HTERT RPE-1 (cell line): Measurements from ENCODE around the gene CYP46A1.

ENCODE experiments used
- in situ Hi-C: fragments of 300-500 bp; cut with MboI; formaldehyde crosslinking; loops from 4 replicates; pipeline ENCODE4 v1.14.3; 2020; ENCODE audit warnings: low sequenced_read_pairs

CYP46A1 gene

GRCh38 chr14:99741227-99741976 lies 57.3 kb downstream of the CYP46A1 start:
- in situ Hi-C loops, result no loop called here

DNA sequence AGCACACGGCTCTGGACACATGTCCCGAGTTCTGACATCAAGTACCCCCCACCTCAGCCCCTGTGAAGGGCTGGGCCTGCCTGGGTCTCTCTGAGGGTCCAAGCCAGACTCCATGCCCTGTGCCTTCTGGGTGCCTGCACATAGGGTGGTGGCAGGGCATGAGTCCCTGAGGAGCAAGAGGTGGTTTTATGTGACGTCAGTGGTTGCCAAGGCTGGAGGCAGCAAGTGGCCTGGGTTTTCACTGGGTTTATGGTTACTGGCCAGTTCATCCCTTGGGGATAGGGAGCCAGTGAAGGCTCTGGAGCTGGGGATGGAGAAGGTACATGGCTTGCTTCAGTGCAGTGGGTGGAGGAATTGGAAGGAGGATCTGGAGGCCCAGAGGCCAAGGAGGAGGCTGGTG lies 58.0 kb downstream of the CYP46A1 start:
- in situ Hi-C loops, result no loop called here

GRCh38 chr14:99742509-99743487 lies 58.7 kb downstream of the CYP46A1 start:
- in situ Hi-C loops, result no loop called here

DNA sequence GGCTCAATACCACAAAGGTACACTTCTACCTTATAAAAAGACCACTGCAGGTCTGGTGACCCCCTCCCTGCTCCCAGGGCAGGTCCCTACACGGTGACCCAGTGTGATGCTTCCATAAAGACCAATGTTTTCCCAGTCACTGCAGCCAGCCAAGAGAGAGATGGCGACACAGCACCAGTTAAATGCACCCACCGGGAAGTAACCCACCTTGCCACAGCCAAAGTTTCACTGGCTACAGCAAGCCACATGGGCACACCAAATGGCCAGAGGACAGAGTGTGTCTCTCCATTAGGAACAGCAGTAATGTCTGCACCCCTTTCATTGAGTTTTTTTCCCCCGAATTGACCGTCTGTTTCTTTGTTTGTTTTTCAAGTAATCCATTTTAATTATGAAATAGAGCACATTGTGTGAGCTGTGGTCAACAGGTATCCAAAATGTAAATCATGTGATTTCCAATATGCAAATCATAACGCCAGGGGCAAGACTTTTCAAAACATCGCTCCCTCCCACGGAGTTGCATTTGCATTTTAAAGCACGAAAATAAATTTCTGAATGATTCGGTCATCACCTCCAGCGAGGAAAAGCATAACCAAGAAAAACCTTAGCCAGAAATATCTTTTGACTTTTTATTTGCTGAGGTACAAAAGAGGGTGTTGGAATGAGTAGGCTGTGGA lies 60.2 kb downstream of the CYP46A1 start:
- in situ Hi-C loops, result no loop called here

GRCh38 chr14:99744873-99745224 lies 60.8 kb downstream of the CYP46A1 start:
- in situ Hi-C loops, result no loop called here

GRCh38 chr14:99745307-99745951 lies 61.3 kb downstream of the CYP46A1 start:
- in situ Hi-C loops, result no loop called here

GRCh38 chr14:99747167-99747566 lies 63.1 kb downstream of the CYP46A1 start:
- in situ Hi-C loops, result no loop called here

DNA sequence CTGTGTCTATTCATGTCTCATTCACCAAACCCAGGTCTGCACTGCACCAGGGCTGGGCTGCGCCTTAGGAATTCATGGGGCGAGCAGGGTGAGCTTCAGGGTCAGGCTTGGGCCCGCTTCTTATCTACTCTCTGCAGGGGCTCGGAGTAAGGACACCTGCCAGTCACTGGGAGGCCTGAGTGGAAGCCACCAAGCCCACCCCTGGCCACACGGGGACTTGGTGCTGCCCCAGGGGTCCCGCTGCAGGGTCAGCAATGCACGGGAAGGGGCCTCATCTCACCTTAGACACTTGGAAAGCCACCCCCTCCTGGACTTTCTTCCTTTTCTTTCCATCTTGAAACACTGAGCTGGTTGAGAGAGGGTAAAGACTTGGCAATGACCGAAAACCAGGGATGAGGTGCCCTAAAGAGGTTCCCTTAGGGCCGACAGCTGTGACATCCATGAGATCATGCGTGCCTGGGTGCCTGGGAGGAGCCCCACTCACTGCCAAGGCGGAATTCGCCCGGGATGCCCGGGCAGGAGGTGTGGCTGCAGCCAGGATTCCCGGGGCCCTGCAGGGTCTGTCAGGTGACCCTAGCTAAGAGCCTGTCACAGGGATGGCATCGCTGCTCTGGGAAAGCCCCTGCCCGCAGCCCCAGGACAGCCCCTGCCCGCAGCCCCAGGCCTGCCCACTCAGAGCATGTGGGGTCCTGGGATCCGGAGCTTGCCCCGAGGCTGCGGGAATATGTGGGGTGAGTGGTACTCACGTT lies 63.7 kb downstream of the CYP46A1 start:
- in situ Hi-C loops, result no loop called here

- in situ Hi-C loops, result no loop called here
Observed at GRCh38 chr14:99748529-99748928, 64.4 kb downstream of the CYP46A1 start.

DNA sequence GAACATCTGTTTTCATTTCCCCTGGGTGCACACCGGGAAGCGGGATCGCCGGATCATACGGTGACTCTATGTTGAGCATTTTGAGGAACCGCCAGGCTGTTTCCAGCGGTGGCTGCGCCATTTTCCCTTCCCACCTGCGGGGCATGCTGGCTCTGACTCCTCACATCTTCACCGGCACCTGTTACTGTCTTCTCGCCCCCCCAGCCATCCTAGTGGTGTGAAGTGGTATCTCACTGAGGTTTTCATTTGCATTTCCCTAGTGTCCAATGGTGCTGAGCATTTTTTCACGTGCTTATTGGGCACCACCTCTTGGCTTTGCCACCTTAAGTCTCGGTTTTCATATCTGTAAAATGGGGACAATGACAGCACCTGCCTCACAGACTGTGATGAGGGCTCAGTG lies 65.0 kb downstream of the CYP46A1 start:
- in situ Hi-C loops, result no loop called here

GRCh38 chr14:99749763-99750715 lies 65.9 kb downstream of the CYP46A1 start:
- in situ Hi-C loops, result no loop called here

DNA sequence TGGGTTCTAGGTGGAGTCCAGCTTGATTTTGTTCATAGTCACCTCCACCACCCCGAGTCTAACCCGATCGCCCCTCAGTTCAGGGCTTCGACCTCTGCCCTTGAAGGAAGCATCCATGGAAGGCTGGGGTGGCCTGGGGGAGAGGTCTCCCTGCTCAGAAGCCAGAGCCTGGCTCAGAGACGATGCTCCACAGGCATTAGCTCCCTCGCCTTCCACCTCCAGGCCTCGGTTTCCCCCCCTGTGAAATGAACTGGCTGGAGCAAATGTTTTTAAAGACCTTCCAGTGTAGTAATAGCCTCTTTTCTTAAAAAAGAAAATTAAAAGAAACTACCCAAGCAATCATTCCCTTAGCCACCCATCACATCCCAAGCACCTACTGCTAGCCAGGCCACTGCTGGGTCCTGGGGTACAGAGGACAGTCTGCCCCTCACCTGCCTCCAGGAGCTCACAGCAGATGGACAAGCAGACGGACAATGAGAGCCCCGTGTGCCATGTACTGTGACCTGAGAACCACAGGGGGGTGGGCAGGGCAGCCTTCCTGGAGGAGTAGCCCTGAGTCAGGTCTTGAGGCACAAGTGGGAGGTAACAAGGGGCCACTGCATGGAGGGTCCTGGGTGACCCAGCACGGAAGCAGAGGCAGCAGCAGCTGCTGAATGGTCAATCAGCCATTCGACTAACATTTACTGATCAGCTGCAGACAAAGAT lies 66.8 kb downstream of the CYP46A1 start:
- in situ Hi-C loops, result no loop called here

DNA sequence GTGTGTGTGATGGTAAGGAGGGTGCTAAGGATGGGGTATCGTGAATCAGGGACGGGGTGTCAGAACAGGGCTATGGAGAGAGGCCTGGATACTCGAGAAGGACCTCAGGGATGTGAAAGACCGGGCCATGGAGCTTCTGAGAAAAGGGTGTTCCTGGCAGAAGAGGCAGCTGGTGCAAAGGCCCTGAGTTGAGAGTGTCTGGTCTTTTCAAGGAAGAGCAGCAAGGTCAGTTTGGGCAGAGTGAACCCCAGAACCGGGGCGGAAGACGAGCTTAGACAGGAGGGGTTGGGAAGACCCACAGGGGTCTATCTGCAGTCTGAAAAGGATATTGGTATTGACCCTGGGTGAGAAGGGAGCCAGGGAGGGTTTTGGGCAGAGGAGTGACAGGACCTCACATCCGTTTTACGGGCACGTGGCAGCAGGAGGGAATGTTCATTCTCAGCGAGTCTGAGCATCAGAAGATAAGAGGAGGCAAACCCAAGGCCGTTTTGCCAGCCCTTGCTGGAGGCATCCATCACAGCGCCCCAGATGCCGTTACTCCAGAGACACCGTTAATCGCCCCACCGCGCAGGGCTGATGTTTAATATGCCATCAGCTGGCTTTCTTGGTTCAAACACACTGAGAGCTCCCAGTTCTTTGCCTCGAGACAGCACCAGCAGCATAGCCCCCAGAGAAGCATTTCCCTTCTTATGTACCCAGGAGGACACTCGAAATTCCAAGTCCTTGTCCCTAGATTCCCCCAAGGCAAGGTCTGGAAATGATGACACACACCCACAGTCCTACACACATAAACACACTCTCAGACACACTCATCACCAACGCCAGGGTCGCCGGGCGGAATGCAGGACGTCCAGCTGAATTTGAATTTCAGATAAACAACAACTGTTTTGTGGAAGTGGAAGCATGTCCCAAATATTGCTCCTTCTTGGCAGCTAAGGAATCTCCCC lies 67.7 kb downstream of the CYP46A1 start:
- in situ Hi-C loops, result no loop called here

- in situ Hi-C loops, result no loop called here
Observed at GRCh38 chr14:99752486-99753121, 68.5 kb downstream of the CYP46A1 start.

DNA sequence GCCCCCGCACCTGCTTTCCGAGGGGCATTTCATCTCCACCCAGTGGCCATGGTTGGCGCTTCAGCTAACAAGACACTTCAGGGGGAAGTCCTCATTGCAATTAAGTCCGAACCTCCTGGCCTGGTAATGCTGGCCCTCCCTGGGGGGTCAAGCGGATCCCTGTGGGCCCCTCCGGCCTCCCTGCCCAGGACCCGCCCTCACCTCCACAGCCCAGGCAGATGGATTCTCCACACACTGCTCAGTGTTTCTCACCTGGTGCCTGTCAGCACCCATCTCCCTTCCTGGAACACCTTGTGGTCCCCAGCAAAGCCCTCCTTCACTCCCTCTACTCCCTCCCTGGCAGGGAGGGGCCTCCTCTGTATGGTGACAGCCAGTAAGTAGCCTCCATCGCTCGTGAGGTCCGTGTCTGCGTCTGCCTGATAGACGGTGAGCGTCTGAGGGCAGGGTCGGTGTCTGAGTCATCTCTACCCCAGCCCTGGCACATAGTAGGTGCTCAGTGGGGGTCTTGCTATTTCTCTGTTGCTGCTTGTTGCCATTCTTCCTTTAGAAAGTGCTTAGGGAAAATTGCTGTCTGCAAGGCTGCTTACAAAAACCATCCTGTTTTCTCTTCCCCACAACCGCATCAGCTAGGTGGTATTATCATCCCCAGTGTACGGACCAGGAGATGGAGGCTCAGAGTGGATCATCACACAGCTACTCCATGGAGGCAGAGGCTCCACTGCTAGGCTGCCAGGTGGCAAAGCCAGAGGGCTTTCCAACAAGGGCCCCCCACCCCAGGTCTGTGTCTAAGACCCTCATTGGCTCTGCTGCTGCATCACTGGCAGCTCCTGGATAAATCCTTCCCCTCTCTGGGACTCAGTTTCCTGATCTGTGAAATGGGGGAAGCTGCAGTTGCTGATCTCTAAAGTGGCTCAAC lies 69.4 kb downstream of the CYP46A1 start:
- in situ Hi-C loops, result no loop called here
